K562 (cell line): Measurements from ENCODE around the gene S100A8. TPM values are rescaled to one million over a fixed set of nuclear protein-coding genes. Genes with fewer than 3 reads are reported as not detected.

ENCODE experiments used
- CTCFL ChIP-seq: IDR thresholded peaks from 2 replicates; pipeline ENCODE4 v1.6.1; 2011; ENCODE audit warnings: borderline replicate concordance, low read depth, mild to moderate bottlenecking, moderate library complexity, low read length; ENCODE audit not compliant: insufficient read depth, poor library complexity, severe bottlenecking
- E2F4 ChIP-seq: sonication (generic); formaldehyde crosslinking; IDR thresholded peaks from 2 replicates; pipeline ENCODE4 v1.8.0; 2022; ENCODE audit warnings: mild to moderate bottlenecking, low read depth, missing genetic modification reagents
- FOXO4 ChIP-seq: fragments of 450-650 bp; formaldehyde crosslinking; IDR thresholded peaks from 2 replicates; pipeline ENCODE4 v1.4.0; 2020; ENCODE audit warnings: mild to moderate bottlenecking, moderate library complexity
- NCOA1 ChIP-seq: fragments of 450-650 bp; IDR thresholded peaks from 2 replicates; pipeline ENCODE4 v1.6.1; 2016; ENCODE audit warnings: low read depth
- SRSF3 ChIP-seq: fragments of 200-400 bp; formaldehyde crosslinking; IDR thresholded peaks from 2 replicates; pipeline ENCODE4 v1.6.1; 2016; ENCODE audit warnings: mild to moderate bottlenecking, low read length, moderate library complexity; ENCODE audit not compliant: insufficient read depth
- TSC22D4 ChIP-seq: fragments of 450-650 bp; IDR thresholded peaks from 2 replicates; pipeline ENCODE4 v1.6.1; 2016; ENCODE audit warnings: missing genetic modification characterization, missing biosample characterization, control low read depth
- ZBTB1 ChIP-seq: sonication (generic); formaldehyde crosslinking; IDR thresholded peaks from 2 replicates; pipeline ENCODE4 v1.8.1; 2023; ENCODE audit warnings: missing genetic modification reagents, low read depth, mild to moderate bottlenecking, borderline replicate concordance
- ZNF282 ChIP-seq: sonication (generic); formaldehyde crosslinking; IDR thresholded peaks from 2 replicates; pipeline ENCODE4 v1.8.1; 2023; ENCODE audit warnings: missing genetic modification reagents
- ZNF561 ChIP-seq: fragments of 450-650 bp; formaldehyde crosslinking; conservative IDR thresholded peaks from 2 replicates; pipeline ENCODE4 v1.4.0; 2020; ENCODE audit warnings: mild to moderate bottlenecking, moderate library complexity
- polyA plus RNA-seq, 8 experiments: library from polyadenylated mRNA; depleted of rRNA in 4 of 8; stranded (reverse) in 5 of 8; unstranded in 3 of 8; fragments of >200 nt; fragmentation: Nextera tagmentation in 2 of 8; fragmentation: Illumina TruSeq in 1 of 8; extraction: Ambion mirVana in 2 of 8; extraction: Trizol in 1 of 8; gene quantifications; 2 replicates each; pipeline versions ENCODE4 v1.2.1 to v1.2.3, GENCODE V29; 2011 to 2014; ENCODE audit warnings: inconsistent platforms in 1 of 8, missing spikeins in 1 of 8
- total RNA-seq, 7 experiments: library from RNA; depleted of rRNA in 6 of 7; stranded (reverse); fragments of >200 nt in 6 of 7; fragmentation: Illumina TruSeq in 2 of 7; extraction: Trizol in 2 of 7; gene quantifications; 2 replicates each; pipeline versions ENCODE4 v1.2.1 to v1.2.3, GENCODE V29; 2011 to 2021; ENCODE audit warnings: low replicate concordance in 1 of 7
- TF ChIP-seq, protein P1 (sequence below): fragments of 200-600 bp; sonication (generic); IDR thresholded peaks from one replicate; pipeline ENCODE4 v1.6.1; 2012; ENCODE audit warnings: mild to moderate bottlenecking, low read depth, low read length, inconsistent platforms

Gene S100A8
- total and polyA plus RNA-seq, 9 of the 15 experiments (the other 6 are each of a cell fraction or from before 2014, with no cell fraction given): 0.15 to 0.60 TPM; not detected in 7

DNA sequence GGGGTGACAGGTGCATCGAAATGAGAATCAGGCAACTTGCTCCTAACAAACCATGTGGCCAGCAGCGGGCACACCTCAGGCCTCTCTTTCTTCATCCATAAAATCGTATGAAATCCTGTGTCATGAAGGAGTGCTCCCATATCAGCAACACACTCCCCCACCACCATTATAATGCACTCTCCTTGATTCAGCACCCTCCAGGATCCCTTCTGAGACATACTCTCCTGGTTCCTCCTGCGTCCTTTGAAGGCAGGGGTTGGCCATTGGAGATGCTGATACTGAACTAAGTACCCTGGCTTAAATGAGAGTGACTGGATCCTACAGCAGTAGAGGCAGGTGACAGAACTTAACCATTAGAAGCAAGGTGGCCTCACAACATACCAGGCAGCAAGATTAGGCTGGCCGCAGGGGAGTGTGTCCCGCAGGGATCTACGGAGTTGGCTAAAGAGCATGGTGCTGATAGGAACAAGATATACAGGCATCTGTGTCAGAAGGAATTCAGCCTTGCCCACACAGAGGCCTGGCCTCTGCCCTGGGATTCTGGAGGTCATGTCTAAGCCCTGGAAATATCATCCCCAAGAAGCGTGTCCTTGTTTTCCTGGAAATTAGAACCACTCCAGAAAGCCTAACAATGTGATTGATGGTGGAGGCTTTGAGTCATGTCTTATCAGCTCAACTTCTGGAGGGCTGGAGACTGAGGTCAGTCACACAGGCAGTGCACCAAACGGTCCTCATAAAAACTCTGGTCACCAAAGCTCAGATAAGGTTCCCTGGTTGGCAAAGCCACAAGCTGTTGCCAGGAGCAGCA is 42.2 kb upstream of the S100A8 start (continued):
- TF ChIP-seq FOXO4: no peak
- TF ChIP-seq, protein P1, sequence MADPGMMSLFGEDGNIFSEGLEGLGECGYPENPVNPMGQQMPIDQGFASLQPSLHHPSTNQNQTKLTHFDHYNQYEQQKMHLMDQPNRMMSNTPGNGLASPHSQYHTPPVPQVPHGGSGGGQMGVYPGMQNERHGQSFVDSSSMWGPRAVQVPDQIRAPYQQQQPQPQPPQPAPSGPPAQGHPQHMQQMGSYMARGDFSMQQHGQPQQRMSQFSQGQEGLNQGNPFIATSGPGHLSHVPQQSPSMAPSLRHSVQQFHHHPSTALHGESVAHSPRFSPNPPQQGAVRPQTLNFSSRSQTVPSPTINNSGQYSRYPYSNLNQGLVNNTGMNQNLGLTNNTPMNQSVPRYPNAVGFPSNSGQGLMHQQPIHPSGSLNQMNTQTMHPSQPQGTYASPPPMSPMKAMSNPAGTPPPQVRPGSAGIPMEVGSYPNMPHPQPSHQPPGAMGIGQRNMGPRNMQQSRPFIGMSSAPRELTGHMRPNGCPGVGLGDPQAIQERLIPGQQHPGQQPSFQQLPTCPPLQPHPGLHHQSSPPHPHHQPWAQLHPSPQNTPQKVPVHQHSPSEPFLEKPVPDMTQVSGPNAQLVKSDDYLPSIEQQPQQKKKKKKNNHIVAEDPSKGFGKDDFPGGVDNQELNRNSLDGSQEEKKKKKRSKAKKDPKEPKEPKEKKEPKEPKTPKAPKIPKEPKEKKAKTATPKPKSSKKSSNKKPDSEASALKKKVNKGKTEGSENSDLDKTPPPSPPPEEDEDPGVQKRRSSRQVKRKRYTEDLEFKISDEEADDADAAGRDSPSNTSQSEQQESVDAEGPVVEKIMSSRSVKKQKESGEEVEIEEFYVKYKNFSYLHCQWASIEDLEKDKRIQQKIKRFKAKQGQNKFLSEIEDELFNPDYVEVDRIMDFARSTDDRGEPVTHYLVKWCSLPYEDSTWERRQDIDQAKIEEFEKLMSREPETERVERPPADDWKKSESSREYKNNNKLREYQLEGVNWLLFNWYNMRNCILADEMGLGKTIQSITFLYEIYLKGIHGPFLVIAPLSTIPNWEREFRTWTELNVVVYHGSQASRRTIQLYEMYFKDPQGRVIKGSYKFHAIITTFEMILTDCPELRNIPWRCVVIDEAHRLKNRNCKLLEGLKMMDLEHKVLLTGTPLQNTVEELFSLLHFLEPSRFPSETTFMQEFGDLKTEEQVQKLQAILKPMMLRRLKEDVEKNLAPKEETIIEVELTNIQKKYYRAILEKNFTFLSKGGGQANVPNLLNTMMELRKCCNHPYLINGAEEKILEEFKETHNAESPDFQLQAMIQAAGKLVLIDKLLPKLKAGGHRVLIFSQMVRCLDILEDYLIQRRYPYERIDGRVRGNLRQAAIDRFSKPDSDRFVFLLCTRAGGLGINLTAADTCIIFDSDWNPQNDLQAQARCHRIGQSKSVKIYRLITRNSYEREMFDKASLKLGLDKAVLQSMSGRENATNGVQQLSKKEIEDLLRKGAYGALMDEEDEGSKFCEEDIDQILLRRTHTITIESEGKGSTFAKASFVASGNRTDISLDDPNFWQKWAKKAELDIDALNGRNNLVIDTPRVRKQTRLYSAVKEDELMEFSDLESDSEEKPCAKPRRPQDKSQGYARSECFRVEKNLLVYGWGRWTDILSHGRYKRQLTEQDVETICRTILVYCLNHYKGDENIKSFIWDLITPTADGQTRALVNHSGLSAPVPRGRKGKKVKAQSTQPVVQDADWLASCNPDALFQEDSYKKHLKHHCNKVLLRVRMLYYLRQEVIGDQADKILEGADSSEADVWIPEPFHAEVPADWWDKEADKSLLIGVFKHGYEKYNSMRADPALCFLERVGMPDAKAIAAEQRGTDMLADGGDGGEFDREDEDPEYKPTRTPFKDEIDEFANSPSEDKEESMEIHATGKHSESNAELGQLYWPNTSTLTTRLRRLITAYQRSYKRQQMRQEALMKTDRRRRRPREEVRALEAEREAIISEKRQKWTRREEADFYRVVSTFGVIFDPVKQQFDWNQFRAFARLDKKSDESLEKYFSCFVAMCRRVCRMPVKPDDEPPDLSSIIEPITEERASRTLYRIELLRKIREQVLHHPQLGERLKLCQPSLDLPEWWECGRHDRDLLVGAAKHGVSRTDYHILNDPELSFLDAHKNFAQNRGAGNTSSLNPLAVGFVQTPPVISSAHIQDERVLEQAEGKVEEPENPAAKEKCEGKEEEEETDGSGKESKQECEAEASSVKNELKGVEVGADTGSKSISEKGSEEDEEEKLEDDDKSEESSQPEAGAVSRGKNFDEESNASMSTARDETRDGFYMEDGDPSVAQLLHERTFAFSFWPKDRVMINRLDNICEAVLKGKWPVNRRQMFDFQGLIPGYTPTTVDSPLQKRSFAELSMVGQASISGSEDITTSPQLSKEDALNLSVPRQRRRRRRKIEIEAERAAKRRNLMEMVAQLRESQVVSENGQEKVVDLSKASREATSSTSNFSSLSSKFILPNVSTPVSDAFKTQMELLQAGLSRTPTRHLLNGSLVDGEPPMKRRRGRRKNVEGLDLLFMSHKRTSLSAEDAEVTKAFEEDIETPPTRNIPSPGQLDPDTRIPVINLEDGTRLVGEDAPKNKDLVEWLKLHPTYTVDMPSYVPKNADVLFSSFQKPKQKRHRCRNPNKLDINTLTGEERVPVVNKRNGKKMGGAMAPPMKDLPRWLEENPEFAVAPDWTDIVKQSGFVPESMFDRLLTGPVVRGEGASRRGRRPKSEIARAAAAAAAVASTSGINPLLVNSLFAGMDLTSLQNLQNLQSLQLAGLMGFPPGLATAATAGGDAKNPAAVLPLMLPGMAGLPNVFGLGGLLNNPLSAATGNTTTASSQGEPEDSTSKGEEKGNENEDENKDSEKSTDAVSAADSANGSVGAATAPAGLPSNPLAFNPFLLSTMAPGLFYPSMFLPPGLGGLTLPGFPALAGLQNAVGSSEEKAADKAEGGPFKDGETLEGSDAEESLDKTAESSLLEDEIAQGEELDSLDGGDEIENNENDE: no peak
- TF ChIP-seq SRSF3: no peak
- TF ChIP-seq E2F4 (CRISPR knock-in tag): no peak
- TF ChIP-seq TSC22D4 (tag): no peak
- TF ChIP-seq CTCFL: no peak
- TF ChIP-seq ZNF561 (CRISPR knock-in tag): no peak
- no peak for TF ChIP-seq ZBTB1
- peak; percentile 88; the same call in 1 of the 2 replicates for TF ChIP-seq NCOA1
- no peak for TF ChIP-seq ZNF282
